GM18951 (cell line): ENCODE measurements around the gene TBC1D2.

Experiments
- POLR2A ChIP-seq: IDR thresholded peaks from 4 replicates; pipeline ENCODE4 v1.6.1; 2011; ENCODE audit warnings: mild to moderate bottlenecking; ENCODE audit not compliant: insufficient read length, insufficient read depth; ENCODE audit errors: extremely low read depth
- in situ Hi-C: fragments of 300-500 bp; cut with MboI; formaldehyde crosslinking; loops from one replicate; pipeline ENCODE4 v1.12.0; 2022; ENCODE audit warnings: low sequenced_read_pairs, mixed read lengths, inconsistent platforms; ENCODE audit not compliant: unreplicated experiment

The TBC1D2 gene

DNA sequence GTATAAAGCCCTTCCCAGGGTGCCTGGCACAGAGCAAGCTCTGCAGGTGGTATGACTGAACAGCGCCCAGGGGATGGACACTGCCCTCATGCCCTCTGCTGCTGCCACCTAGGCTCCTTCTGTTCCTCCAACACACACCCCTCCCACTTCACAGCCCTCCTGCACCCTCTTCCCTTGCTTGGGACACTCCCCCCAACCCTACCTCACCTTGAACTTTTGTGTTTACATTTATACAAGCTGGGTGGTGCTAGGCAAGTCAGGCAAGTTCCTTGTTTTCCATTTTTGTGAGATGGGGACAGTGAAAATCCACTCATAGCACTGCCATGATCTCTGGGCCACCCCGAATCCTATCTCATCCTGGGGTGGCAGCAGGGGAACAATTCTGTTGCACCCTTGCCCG is 44.2 kb downstream of the TBC1D2 start:
- no peak for TF ChIP-seq POLR2A
- in situ Hi-C loops, result no loop called here

GRCh38 chr9:98210435-98210834 is 45.0 kb downstream of the TBC1D2 start:
- in situ Hi-C loops, result no loop called here
- no peak for TF ChIP-seq POLR2A

DNA sequence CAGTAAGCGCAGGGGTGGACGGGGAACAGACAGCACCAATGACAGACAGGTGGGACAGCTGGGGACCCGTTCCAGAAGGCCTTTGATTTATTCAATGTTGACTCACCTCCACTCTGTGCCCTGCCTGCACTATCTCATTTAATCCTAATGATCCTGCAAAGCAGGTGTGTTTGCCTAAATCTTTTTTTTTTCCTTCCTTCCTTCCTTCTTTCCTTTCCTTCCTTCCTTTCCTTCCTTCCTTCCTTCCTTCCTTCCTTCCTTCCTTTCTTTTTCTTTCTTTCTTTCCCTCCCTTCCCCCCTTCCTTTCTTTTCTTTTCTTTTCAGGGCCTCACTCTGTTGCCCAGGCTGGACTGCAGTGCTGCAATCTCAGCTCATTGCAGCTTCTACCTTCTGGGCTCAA is 45.9 kb downstream of the TBC1D2 start:
- in situ Hi-C loops, result no loop called here
- no peak for TF ChIP-seq POLR2A

- TF ChIP-seq POLR2A, result no peak
- in situ Hi-C loops, result no loop called here
These were observed 46.8 kb downstream of the TBC1D2 start for GRCh38 chr9:98208635-98209034.

DNA sequence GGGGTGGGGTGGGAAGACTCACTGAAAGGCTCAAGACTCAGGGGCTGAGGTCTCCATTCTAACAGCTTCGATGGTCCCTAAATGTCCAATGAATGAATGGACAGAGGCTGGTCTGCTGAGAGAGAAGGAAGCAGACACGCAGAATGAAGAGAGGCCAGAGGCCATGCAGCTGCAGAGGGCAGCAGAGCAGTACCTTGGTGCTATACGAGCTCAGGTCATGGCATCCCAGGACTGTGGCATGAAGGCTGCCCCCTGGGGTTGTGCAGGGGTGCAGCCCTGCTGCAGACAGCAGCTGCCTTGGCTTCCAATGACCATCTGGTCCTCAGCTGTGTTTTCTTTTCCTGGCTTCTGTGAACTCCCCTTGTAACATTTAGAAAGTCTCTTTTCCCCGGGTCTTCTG is 47.8 kb downstream of the TBC1D2 start:
- no peak for TF ChIP-seq POLR2A
- in situ Hi-C loops, result no loop called here

DNA sequence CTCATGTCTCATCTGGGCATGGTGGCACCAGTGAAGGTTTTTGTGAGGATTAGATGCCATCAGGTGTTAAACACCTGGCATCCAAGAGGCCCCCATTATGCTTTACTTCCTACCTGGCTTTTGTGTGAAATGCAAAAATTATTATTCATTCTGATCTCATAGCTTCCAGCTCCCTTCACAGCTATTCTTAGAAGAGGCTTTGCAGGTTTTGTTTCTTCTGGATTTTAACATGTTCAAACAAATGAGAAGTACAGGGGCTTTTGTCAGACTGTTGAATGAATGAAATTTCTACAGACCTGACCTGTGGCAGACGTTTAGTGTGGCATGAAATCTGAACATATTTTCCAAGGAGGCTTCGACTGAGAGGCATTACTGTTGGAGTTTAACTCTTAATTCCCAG is 48.7 kb downstream of the TBC1D2 start:
- TF ChIP-seq POLR2A, result no peak
- in situ Hi-C loops, result no loop called here

- no peak for TF ChIP-seq POLR2A
- in situ Hi-C loops, result no loop called here
These were observed 50.8 kb downstream of the TBC1D2 start for GRCh38 chr9:98204692-98205091.

GRCh38 chr9:98203153-98203552 is 52.3 kb downstream of the TBC1D2 start:
- TF ChIP-seq POLR2A, result no peak

DNA sequence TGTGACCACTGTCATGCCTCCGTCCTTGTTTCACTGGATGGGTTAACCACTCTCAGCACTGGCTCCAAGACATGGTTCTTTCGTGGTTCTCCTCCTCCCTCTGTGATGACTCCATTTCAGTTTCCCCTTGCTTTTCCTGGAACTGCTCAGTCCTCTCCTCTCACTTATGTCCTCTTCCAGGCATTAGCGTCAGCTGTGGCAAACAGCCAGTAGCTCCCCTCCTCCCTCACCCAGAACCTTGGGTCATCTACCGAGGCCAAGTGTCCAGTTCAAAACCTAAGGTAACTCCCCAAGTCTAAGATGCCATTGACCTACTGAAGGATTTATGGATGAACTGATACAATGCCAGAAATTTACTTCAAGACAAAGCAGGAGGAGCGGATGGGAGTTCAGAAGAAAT is 53.2 kb downstream of the TBC1D2 start:
- in situ Hi-C loops, result no loop called here
- TF ChIP-seq POLR2A, result no peak

More at GRCh38 chr9:98203153-98203552, 52.3 kb downstream of the TBC1D2 start:
- in situ Hi-C loops, result no loop called here

GRCh38 chr9:98201749-98202148 is 53.7 kb downstream of the TBC1D2 start:
- TF ChIP-seq POLR2A, result no peak
- in situ Hi-C loops, result no loop called here

GRCh38 chr9:98201102-98201501 is 54.3 kb downstream of the TBC1D2 start:
- in situ Hi-C loops, result no loop called here
- no peak for TF ChIP-seq POLR2A

- in situ Hi-C loops, result no loop called here
- no peak for TF ChIP-seq POLR2A
These were observed 55.9 kb downstream of the TBC1D2 start for GRCh38 chr9:98199388-98200033.

- in situ Hi-C loops, result no loop called here
These were observed 59.8 kb downstream of the TBC1D2 start for GRCh38 chr9:98195671-98196070.

GRCh38 chr9:98193336-98193944 is 62.0 kb downstream of the TBC1D2 start:
- in situ Hi-C loops, result no loop called here
- no peak for TF ChIP-seq POLR2A

More at GRCh38 chr9:98195671-98196070, 59.8 kb downstream of the TBC1D2 start:
- no peak for TF ChIP-seq POLR2A

DNA sequence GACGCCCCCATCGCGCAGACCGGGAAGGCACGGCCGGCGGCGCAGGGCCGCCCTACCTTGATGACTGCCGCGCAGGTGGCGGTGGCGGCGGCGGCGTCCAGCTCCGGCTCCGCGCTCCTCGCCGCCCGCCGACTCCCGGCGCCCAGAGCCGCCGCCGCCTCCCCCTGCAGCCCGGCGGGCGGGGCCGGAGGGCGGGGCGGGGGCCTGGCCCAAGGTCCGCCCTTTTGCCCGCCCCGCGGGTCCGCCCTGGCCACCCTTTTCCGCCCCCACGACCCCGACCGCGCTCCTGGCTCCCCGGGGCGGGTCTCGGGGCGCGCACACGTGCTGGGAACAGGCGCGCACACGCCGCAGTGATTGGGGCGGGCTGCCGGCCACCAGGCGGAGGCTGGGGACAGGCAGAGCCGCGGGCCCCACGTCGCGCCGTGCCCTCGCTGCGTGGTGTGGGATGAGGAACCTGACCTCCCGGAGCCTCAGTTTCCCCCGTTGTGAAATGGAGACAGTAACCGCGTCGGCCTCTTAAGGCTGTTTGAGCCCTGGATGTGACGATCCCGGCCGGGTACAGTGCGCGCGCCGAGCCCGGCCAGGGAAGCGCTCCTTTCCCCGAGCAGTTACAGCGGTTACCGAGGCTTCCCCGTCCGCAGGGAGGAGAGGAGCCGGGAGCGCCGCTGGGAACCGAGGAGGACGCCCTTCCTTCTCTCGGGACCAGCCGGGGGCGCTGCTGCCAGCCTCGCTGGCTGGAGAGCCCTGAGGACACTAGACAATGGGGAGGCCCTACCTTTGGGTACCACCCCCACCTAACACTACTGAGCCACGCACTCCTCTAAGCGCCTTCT is 62.7 kb downstream of the TBC1D2 start, which contains the start of gene CORO2A:
Gene CORO2A (minus strand): TSS at position 135 of the 833 bp plus-strand sequence. CDS start 34,977 bp downstream, outside the sequence.
- no peak for TF ChIP-seq POLR2A
- in situ Hi-C loops, result no loop called here
